ENCODE results near the gene TPD52L2.
A peak's percentile ranks its signal among the peaks of the same experiment; 100 is the strongest.

Gene TPD52L2

DNA sequence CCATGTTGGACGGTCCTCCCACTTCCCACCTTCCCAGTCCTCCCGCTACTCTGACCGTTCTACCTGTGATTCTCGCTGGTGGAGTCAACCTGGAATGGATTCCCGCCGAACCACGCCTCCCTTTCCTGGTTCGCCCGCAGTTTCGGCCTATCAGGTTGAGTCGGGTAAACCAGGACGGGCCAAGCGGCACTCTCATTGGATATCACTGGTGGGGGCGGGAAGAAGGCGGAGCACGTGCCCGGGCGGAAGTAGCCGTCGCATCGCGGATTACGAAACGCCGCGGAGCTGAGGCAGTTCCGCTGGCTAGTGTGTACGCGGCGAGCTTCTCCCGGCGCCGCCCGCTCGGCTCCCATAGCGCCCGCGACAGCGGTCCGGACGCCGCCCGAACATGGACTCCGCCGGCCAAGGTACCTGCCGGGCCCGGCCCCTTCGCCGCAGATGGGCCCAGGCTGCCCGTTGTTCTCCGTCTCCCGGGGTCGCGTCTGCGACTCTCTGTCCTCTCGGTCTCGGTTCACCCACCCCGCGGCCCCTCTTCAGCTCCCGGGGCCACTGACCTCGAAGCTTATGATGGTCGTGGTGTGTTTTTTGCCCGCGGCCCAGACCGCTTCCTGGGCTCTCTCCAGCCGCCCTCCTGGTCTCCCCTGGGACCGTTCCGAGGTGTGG, at the start of gene TPD52L2:
TSS of gene TPD52L2 (plus strand) at position 293 of the 663 bp plus-strand sequence. CDS start at position 389, 96 bp downstream.
- DNase-seq, result peak; percentile 95

- DNase-seq, result no peak
Observed at GRCh38 chr20:63815615-63816253, 49.3 kb upstream of the TPD52L2 start.

GRCh38 chr20:63819224-63819921, 45.7 kb upstream of the TPD52L2 start:
- DNase-seq, result no peak

DNA sequence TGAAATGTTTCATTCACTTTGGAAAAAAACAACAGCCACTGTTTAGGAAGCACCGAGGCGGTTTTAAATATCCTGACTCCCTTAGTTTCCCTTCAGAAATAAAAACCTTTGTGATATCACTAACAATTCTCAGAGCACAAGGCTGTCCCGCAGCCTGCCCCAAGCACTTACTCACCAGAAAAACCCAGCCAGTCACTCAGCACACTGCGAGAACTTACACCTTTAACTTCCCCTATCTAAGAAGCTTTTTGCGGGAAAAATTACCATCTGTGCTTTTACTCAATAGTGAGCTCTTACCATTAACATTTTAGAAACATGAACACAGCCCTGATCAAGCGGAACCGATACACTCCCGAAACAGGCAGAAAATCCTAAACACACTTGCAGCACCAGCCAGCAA, 43.3 kb upstream of the TPD52L2 start:
- no peak for DNase-seq

GRCh38 chr20:63822276-63822696, 42.8 kb upstream of the TPD52L2 start:
- DNase-seq, result no peak

DNA sequence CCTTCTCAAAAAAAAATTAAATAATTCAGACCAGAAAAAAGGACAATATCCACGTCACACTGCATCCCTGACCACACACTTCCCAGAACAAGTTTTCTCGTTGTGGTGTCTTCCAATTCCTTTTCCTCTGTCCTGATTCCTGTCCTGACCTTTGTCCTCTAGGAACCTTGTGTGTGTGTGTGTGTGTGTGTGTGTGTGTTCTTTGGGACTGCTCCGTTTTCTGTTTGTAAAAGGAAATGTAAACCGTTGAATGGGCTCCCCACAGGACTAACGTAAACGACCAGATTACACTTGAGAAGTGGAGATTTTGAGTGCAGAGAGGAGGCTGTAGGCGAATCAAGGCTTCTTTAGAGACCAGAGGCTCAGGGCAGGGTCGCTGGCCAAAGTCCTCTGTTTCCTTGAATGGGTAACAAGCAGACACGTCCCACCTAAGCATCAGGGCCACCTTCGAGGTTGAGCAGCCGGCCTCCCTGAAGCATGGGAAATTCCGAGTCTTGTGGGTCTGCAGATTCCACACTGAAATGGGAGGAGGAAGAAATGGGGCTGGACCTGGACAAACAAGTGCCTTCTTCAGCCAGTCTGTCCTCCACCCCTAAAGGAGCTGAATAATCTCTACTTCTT, 41.3 kb upstream of the TPD52L2 start:
- DNase-seq, result no peak

- no peak for DNase-seq
Observed at GRCh38 chr20:63825331-63826118, 39.5 kb upstream of the TPD52L2 start.

- no peak for DNase-seq
Observed at GRCh38 chr20:63826753-63827152, 38.3 kb upstream of the TPD52L2 start.

- DNase-seq, result no peak
Observed at GRCh38 chr20:63828124-63828523, 36.9 kb upstream of the TPD52L2 start.

- no peak for DNase-seq
Observed at GRCh38 chr20:63828545-63828944, 36.5 kb upstream of the TPD52L2 start.

DNA sequence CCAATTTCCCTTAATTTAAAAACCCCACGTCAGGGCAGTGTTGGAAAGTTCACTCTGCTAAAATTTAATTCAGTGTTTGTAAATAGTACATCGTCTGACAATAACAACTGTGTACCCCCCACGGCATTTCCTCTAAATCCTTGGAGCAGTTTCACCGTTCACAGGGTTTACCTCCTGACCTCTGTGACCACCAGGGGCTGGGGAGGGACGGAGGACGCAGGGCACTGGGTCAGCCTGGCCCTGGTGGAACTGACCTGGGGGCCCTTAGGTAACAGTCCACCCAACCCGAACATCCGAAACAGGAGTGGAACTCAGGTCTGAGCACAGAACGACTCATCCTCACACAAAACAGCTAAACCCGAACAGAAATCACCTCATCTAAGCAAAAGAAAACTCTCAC, 36.1 kb upstream of the TPD52L2 start:
- no peak for DNase-seq

- DNase-seq, result no peak
Observed at GRCh38 chr20:63829603-63829944, 35.5 kb upstream of the TPD52L2 start.

GRCh38 chr20:63829945-63830835, 34.9 kb upstream of the TPD52L2 start:
- no peak for DNase-seq

- DNase-seq, result no peak
Observed at GRCh38 chr20:63830841-63831588, 34.1 kb upstream of the TPD52L2 start, which contains the start of gene ZBTB46. Gene ZBTB46 (minus strand): TSS chr20:63831264. CDS start chr20:63790757, 40,507 bp downstream.

GRCh38 chr20:63831646-63831992, 33.5 kb upstream of the TPD52L2 start:
- DNase-seq, result no peak

- DNase-seq, result no peak
Observed at GRCh38 chr20:63831993-63832686, 32.9 kb upstream of the TPD52L2 start.

DNA sequence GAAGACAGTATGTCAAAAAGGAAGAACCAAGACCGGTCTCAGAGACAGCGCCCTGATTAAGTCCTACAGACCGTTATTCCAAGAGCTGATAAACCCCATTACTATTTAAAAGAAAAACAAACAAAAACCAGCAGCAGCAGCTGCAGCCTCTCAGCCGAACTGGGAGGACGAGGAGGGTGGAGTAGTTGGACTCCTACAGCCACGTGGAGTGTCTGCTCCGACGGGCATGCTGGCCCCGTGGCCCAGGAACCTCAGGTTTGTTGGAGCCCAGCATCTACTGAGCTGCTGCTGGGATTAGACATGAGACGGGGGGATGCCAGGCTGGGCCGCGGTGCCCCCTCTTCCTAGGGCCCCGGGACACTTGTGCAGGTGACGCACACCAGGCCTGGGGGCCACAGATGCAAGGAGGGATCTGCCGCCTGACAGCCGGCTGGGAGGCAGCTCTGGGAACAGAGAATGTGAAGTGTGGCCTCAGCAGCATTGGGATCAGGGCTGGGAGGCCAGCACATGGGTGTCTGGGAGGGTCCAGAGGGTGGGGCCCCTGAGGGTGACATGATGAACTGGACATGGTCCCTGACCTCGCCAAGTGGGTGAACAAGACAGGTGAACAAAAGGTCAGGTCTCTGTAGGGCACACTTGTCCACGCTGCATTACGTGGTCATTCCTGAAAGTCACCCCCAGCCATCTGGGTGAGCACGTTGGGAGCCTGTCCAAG, 31.1 kb upstream of the TPD52L2 start:
- DNase-seq, result no peak

- DNase-seq, result no peak
Observed at GRCh38 chr20:63834491-63834880, 30.6 kb upstream of the TPD52L2 start.

DNA sequence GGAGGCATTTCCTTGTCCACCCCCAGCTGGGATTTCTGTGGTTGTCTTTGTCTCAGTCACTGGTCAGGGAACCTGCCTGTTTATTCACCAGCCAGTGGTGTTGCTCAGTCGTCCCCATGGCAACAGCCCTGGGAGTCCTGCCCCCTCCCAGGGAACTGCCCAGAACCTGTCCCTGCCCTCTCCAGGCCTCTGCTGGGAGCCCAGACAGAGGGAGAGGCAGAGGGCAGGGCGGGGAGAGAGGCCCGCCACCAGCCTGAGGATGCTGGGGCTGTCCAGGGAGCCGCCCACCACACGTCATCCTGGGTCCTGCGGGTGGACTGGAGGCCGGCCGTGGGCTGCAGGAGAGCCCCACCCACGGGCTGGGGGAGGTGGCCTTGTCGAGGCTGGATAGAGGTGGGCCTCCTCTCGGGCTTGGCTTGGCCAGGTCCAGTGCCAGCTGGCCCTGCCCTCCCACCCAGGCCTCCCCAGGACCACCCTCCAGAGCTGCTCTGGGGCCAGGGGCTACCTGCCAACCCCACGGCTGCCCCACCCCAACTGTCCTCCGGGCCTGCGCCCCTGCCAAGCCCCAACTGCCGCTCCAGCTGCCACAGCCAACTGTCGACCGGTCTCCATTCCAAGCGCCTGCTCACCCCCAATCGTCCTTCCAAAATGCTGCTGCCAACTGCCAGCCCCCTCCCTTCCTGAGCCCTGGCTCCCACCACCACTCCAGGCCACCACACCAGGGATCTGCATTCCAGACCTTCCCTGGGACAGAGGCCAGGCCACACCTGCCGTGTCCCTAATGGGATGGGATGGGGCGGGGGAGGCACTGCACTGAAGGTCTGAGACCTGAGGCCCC, 29.8 kb upstream of the TPD52L2 start:
- DNase-seq, result no peak
